ENCODE measurements around the gene NAALAD2. TPM values are rescaled to one million over a fixed set of nuclear protein-coding genes. Genes with fewer than 3 reads are reported as not detected.
"Not testable (repeated sequence)": the region's sequence is repeated elsewhere in the genome, so short reads cannot be mapped to it uniquely, and the experiment has no call there.

Gene NAALAD2
- total and polyA plus RNA-seq, 2 donors (not counting 1 experiment from before 2014, with no cell fraction given): not detected

GRCh38 chr11:90235526-90235925, 101.1 kb downstream of the NAALAD2 start:
- DNase-seq: no peak
- no peaks in the 10 kb centered on the region for H3K79me2 ChIP-seq (ENCODE audit: control insufficient read depth, insufficient read depth, low read length)
- POLR2A ChIA-PET: no interaction called here
- H3K27me3 Mint-ChIP-seq: peaks cover 40% of the 10 kb centered on the region
- no peak overlapping the region for H3K4me3 Mint-ChIP-seq
- H3K4me2 ChIP-seq (replicated peaks; ENCODE audit: low read depth, low read length, poor library complexity, severe bottlenecking): no peak overlapping the region
- H3K27ac Mint-ChIP-seq: no peak overlapping the region
- no peak overlapping the region for H3K27ac ChIP-seq (ENCODE audit: low read length in 2 of 2)
- no peak for ATAC-seq (ENCODE audit: low read depth)
- 80% methylated on average over 1 of the region's 4 CpGs for whole genome bisulfite sequencing (ENCODE audit: insufficient coverage)
- H3K4me1 ChIP-seq (ENCODE audit: control insufficient read depth in 2 of 2, insufficient read depth in 2 of 2, low read length in 2 of 2): no peaks in the 10 kb centered on the region
- H3K9me3 Mint-ChIP-seq (ENCODE audit: insufficient read depth): no peaks in the 10 kb centered on the region
- no peak overlapping the region for H3K9ac ChIP-seq (ENCODE audit: low read length)
- CTCF ChIA-PET: no interaction called here
- TF ChIP-seq CTCF (IDR thresholded peaks at IDR 0.05): no peak
- TF ChIP-seq EZH2 (IDR thresholded peaks at IDR 0.05; ENCODE audit: borderline replicate concordance, insufficient read depth, low read depth, low read length, poor library complexity, severe bottlenecking): no peak
- no peak overlapping the region for H3K4me3 ChIP-seq (ENCODE audit: control extremely low read depth in 1 of 5, extremely low read depth in 1 of 5, insufficient read depth in 1 of 5, low read depth in 2 of 5, low read length in 4 of 5)
- no peaks in the 10 kb centered on the region for H4K20me1 ChIP-seq (ENCODE audit: control insufficient read depth, insufficient read depth, low read length, poor library complexity, severe bottlenecking)
- H3K27me3 ChIP-seq (replicated peaks in 1 of 4; ENCODE audit: control extremely low read depth in 1 of 4, control insufficient read depth in 3 of 4, insufficient read depth in 4 of 4, low read length in 3 of 4): no peaks in the 10 kb centered on the region
- no peaks in the 10 kb centered on the region for H3K4me1 Mint-ChIP-seq
- no peak overlapping the region for H2AFZ ChIP-seq (ENCODE audit: insufficient read depth, low read depth, low read length, poor library complexity, severe bottlenecking)
- H3K9me3 ChIP-seq (ENCODE audit: control extremely low read depth in 1 of 3, control insufficient read depth in 2 of 3, insufficient read depth in 1 of 3, low read length in 2 of 3): no peaks in the 10 kb centered on the region
- intact Hi-C loops (cut with micrococcal nuclease): no loop called here
- no peaks in the 10 kb centered on the region for H3K36me3 ChIP-seq (replicated peaks in 1 of 2; ENCODE audit: control extremely low read depth in 1 of 2, control insufficient read depth in 1 of 2, extremely low read depth in 1 of 2, insufficient read depth in 2 of 2, low read length in 1 of 2)

- Mint-ChIP-seq H3K27me3 (peaks cover 31% of the 10 kb centered on the region), H3K4me3 (no peak overlapping the region), H3K4me1 (no peaks in the 10 kb centered on the region), H3K27ac (no peak overlapping the region), H3K9me3 (ENCODE audit: insufficient read depth) (no peaks in the 10 kb centered on the region)
- WGBS (ENCODE audit: insufficient coverage): no CpG with 5 or more reads among the region's 4 CpGs
- no peak overlapping the region for H2AFZ ChIP-seq (ENCODE audit: insufficient read depth, low read depth, low read length, poor library complexity, severe bottlenecking)
- no peak overlapping the region for H3K4me3 ChIP-seq (ENCODE audit: control extremely low read depth in 1 of 5, extremely low read depth in 1 of 5, insufficient read depth in 1 of 5, low read depth in 2 of 5, low read length in 4 of 5)
- DNase-seq (no peak), ATAC-seq (ENCODE audit: low read depth) (no peak)
- H3K36me3 ChIP-seq (replicated peaks in 1 of 2; ENCODE audit: control extremely low read depth in 1 of 2, control insufficient read depth in 1 of 2, extremely low read depth in 1 of 2, insufficient read depth in 2 of 2, low read length in 1 of 2): no peaks in the 10 kb centered on the region
- H3K27ac ChIP-seq (ENCODE audit: low read length in 2 of 2): no peak overlapping the region
- no peaks in the 10 kb centered on the region for H3K9me3 ChIP-seq (ENCODE audit: control extremely low read depth in 1 of 3, control insufficient read depth in 2 of 3, insufficient read depth in 1 of 3, low read length in 2 of 3)
- intact Hi-C loops (cut with micrococcal nuclease): no loop called here
- peaks cover 0 to under 1% (median 0%) of the 10 kb centered on the region in 4 experiments for H3K27me3 ChIP-seq (replicated peaks in 1 of 4; ENCODE audit: control extremely low read depth in 1 of 4, control insufficient read depth in 3 of 4, insufficient read depth in 4 of 4, low read length in 3 of 4)
- TF ChIP-seq CTCF (IDR thresholded peaks at IDR 0.05) (no peak), EZH2 (IDR thresholded peaks at IDR 0.05; ENCODE audit: borderline replicate concordance, insufficient read depth, low read depth, low read length, poor library complexity, severe bottlenecking) (no peak)
- H3K9ac ChIP-seq (ENCODE audit: low read length): no peak overlapping the region
- H3K79me2 ChIP-seq (ENCODE audit: control insufficient read depth, insufficient read depth, low read length): no peaks in the 10 kb centered on the region
- no peak overlapping the region for H3K4me2 ChIP-seq (replicated peaks; ENCODE audit: low read depth, low read length, poor library complexity, severe bottlenecking)
- H4K20me1 ChIP-seq (ENCODE audit: control insufficient read depth, insufficient read depth, low read length, poor library complexity, severe bottlenecking): no peaks in the 10 kb centered on the region
- ChIA-PET CTCF (interaction anchor here (0.8 kb wide), 1 partner anchor 32 kb away, joined by 3 read pairs; no protein-coding TSS in a partner anchor), POLR2A (no interaction called here)
- H3K4me1 ChIP-seq (ENCODE audit: control insufficient read depth in 2 of 2, insufficient read depth in 2 of 2, low read length in 2 of 2): no peaks in the 10 kb centered on the region
Observed at GRCh38 chr11:90237004-90237403, 102.5 kb downstream of the NAALAD2 start.

GRCh38 chr11:90239967-90240636, 105.6 kb downstream of the NAALAD2 start:
- H3K4me1 ChIP-seq (ENCODE audit: control insufficient read depth in 2 of 2, insufficient read depth in 2 of 2, low read length in 2 of 2); H3K36me3 ChIP-seq (replicated peaks in 1 of 2; ENCODE audit: control extremely low read depth in 1 of 2, control insufficient read depth in 1 of 2, extremely low read depth in 1 of 2, insufficient read depth in 2 of 2, low read length in 1 of 2); H3K9ac ChIP-seq (ENCODE audit: low read length); intact Hi-C loops (cut with micrococcal nuclease); H3K79me2 ChIP-seq (ENCODE audit: control insufficient read depth, insufficient read depth, low read length); CTCF ChIA-PET; H4K20me1 ChIP-seq (ENCODE audit: control insufficient read depth, insufficient read depth, low read length, poor library complexity, severe bottlenecking); H3K4me2 ChIP-seq (replicated peaks; ENCODE audit: low read depth, low read length, poor library complexity, severe bottlenecking); H3K4me1 Mint-ChIP-seq; POLR2A ChIA-PET; ATAC-seq (ENCODE audit: low read depth); H3K27me3 ChIP-seq (replicated peaks in 1 of 4; ENCODE audit: control extremely low read depth in 1 of 4, control insufficient read depth in 3 of 4, insufficient read depth in 4 of 4, low read length in 3 of 4); H3K4me3 ChIP-seq (ENCODE audit: control extremely low read depth in 1 of 5, extremely low read depth in 1 of 5, insufficient read depth in 1 of 5, low read depth in 2 of 5, low read length in 4 of 5); H3K9me3 ChIP-seq (ENCODE audit: control extremely low read depth in 1 of 3, control insufficient read depth in 2 of 3, insufficient read depth in 1 of 3, low read length in 2 of 3); H3K27ac ChIP-seq (ENCODE audit: low read length in 2 of 2); H2AFZ ChIP-seq (ENCODE audit: insufficient read depth, low read depth, low read length, poor library complexity, severe bottlenecking); DNase-seq; H3K9me3 Mint-ChIP-seq (ENCODE audit: insufficient read depth); H3K4me3 Mint-ChIP-seq; H3K27ac Mint-ChIP-seq: not testable (repeated sequence)
- 90% methylated on average over 14 of the region's 20 CpGs for WGBS (ENCODE audit: insufficient coverage)
- H3K27me3 Mint-ChIP-seq: peaks cover 40% of the 10 kb centered on the region

Data from B cell (primary cell).